ENCODE measurements around the gene VPS29.

Gene VPS29

DNA sequence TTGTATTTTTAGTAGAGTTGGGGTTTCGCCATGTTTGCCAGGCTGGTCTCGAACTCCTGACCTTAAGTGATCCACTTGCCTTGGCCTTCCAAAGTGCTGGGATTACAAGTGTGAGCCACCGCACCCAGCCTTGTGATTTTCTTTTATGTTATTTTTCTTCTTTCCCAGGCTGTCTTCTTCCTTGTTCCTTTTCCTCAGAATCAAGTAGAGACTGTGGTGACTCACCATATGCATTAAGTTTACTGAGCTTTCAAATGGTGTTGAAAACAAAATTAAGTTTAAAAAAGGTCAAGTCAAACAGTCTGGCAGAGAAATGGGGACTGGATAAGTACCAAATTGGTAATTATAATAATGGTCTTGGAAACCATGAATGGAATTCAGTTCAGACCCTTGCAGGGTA is 57.5 kb downstream of the VPS29 start:
- no peak for DNase-seq (ENCODE audit: low read depth)
